Dendritic cell treated with granulocyte-macrophage colony-stimulating factor and Interleukin-4, amounts not matched to agents 40 ng/mL and 50 ng/mL, for 4 days (primary cell): ENCODE data around the gene MEDAG.

Experiments
- H3K27ac Mint-ChIP-seq: one replicate; pipeline ENCODE4 v1.8.0; 2022; ENCODE audit warnings: mild to moderate bottlenecking, mixed read lengths
- H3K27me3 Mint-ChIP-seq: one replicate; pipeline ENCODE4 v1.8.0; 2022; ENCODE audit warnings: mild to moderate bottlenecking, mixed read lengths
- H3K36me3 Mint-ChIP-seq: one replicate; pipeline ENCODE4 v1.8.0; 2022; ENCODE audit warnings: low read depth, mixed read lengths
- H3K4me1 Mint-ChIP-seq: one replicate; pipeline ENCODE4 v1.8.0; 2022; ENCODE audit warnings: low read depth, mixed read lengths
- H3K4me3 Mint-ChIP-seq: one replicate; pipeline ENCODE4 v1.8.0; 2022; ENCODE audit warnings: mild to moderate bottlenecking, moderate library complexity, mixed read lengths
- H3K9me3 Mint-ChIP-seq: one replicate; pipeline ENCODE4 v1.8.0; 2022; ENCODE audit warnings: mixed read lengths
- intact Hi-C: fragments of 100-400 bp; cut with micrococcal nuclease; formaldehyde crosslinking; loops from one replicate; pipeline ENCODE4 v1.15.0; 2022

Gene MEDAG

DNA sequence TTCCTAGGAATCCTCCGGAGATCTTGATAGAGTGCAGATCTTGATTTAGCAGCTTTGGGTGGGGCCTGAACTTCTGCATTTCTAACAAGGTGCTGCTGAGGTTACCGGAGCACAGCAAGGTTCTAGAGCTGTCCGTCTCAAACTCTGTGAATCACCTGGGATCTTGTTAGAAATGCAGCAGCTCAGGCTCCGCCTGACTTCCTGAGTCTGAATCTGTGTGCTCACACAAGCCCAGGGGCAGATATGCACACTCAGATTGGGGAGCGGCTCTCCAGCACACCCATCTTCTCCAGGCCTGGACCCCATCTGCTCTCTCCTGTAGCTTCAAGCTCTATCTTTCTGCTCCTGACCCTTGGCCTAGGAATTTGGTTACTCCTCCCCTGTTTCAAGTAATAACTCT, 22.9 kb downstream of the MEDAG start:
- H3K27ac Mint-ChIP-seq = no peak overlapping the region
- intact Hi-C loops = no loop called here
- peaks cover 26% of the 10 kb centered on the region for H3K27me3 Mint-ChIP-seq
- no peak overlapping the region for H3K4me3 Mint-ChIP-seq
- no peaks in the 10 kb centered on the region for H3K36me3 Mint-ChIP-seq
- no peaks in the 10 kb centered on the region for H3K9me3 Mint-ChIP-seq
- no peaks in the 10 kb centered on the region for H3K4me1 Mint-ChIP-seq

DNA sequence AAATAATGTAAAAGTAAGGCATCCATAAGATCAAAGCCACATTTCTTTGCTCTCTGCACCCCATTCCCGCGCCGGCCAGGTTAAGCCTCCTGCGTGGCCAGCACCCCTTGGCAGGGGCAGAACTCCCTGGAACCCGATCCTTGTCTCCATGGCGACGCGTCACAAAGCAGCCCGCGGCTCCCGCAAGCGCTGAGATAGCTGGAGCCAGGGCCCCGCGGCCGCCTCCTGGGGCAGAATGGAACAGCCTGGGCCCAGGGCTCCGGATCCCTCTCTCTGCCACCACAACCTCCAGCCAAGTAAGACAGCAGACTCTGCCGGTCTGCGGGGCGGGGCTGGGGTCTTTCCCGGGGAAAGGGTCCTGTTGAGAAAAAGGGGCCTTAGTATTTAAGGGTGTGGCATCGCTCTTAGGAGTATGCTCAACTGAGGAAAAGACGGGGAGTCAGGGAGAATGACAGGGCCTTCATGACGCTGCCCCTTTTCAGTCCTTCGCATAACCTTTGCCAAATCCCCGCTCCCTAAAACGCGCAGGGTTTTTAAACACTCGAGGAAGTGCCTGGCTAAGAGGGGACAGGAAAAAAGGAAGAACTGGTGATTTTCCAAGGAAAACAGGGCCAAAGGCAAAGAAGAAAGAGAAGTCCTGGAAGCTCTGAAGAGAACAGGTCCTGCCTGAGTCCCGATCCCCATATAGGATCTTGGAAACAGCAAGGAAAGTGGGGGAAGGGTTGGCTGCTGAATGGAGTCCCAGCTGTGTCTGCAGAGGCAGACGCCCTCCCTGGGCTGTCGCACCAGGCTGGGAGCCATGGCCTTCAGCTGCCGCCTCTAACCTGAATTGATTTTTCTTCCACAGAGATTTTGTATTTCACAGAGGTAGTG, 26.6 kb downstream of the MEDAG start, which contains the start of gene TEX26:
Gene TEX26, plus strand, starts transcription at position 176 of the 873 bp plus-strand sequence. Its CDS starts 60 bp downstream, at position 236.
- Mint-ChIP-seq H3K27me3 (peaks cover 32% of the 10 kb centered on the region), H3K36me3 (no peaks in the 10 kb centered on the region), H3K4me3 (no peak within 1 kb of the TSS), H3K27ac (no peak within 1 kb of the TSS), H3K9me3 (no peaks in the 10 kb centered on the region), H3K4me1 (no peaks in the 10 kb centered on the region)
- intact Hi-C loops = no loop called here

DNA sequence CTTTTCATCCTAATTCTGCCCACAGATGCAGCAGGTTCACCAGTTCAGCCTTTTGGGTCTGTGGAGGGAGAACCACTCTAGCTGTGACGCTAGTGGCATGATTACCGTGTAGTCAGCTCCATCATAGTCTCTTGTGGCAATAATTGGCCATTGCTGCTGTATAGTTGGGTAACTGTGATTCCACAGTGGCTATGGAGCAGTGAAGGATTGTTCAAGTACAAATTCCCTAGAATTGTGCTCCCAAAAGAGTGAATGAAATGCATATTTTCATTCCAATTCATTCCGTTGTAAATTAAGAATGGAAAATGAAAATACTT, 27.2 kb downstream of the MEDAG start:
- Mint-ChIP-seq H3K27ac (no peak overlapping the region), H3K36me3 (no peaks in the 10 kb centered on the region), H3K4me1 (no peaks in the 10 kb centered on the region), H3K9me3 (no peaks in the 10 kb centered on the region), H3K27me3 (peaks cover 32% of the 10 kb centered on the region), H3K4me3 (no peak overlapping the region)
- intact Hi-C loops = no loop called here

DNA sequence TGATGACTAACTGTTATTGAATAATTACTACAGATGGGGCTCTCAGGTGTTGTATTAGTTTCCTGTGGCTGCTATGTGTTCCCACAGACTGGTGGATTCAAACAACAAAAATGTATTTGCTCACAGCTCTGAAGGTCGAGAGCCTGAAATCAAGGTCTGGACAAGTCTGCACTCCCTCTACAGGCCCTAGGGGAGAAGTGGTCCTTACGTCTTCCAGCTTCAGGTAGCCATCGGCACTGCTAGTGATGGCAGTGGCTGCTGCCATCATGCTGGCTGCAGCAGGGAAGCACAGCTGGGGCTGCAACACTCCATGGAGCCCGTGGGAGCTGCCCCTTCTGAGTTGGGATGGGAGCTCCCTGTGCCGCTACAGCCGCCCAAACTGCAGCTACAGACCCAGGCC, 28.3 kb downstream of the MEDAG start:
- peaks cover 30% of the 10 kb centered on the region for H3K27me3 Mint-ChIP-seq
- intact Hi-C loops = no loop called here
- H3K36me3 Mint-ChIP-seq = no peaks in the 10 kb centered on the region
- H3K9me3 Mint-ChIP-seq = no peaks in the 10 kb centered on the region
- H3K27ac Mint-ChIP-seq = no peak overlapping the region
- H3K4me1 Mint-ChIP-seq = no peaks in the 10 kb centered on the region
- H3K4me3 Mint-ChIP-seq = no peak overlapping the region

DNA sequence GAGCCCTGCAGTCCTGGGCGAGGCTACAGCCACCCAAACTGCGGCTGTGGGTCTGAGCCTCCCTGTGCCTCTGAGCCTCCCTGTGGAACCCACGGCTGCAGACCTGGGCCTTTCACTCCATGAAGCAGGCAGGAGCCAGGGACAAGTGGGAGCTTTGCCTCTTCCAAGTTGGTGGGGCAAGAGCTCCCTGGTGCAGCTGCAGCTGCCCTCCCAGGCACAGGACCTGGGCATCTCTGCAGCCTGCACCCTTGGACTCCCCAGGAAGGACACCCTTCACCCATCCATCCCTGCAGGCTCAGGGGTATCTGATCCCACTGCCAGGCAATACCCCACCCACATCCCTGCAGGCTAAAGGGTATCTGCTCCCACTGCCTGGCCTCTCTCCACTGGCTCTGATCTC, 28.7 kb downstream of the MEDAG start:
- H3K4me3 Mint-ChIP-seq = no peak overlapping the region
- no peak overlapping the region for H3K27ac Mint-ChIP-seq
- H3K36me3 Mint-ChIP-seq = no peaks in the 10 kb centered on the region
- H3K4me1 Mint-ChIP-seq = no peaks in the 10 kb centered on the region
- H3K9me3 Mint-ChIP-seq = no peaks in the 10 kb centered on the region
- H3K27me3 Mint-ChIP-seq = peaks cover 30% of the 10 kb centered on the region
- intact Hi-C loops = no loop called here

DNA sequence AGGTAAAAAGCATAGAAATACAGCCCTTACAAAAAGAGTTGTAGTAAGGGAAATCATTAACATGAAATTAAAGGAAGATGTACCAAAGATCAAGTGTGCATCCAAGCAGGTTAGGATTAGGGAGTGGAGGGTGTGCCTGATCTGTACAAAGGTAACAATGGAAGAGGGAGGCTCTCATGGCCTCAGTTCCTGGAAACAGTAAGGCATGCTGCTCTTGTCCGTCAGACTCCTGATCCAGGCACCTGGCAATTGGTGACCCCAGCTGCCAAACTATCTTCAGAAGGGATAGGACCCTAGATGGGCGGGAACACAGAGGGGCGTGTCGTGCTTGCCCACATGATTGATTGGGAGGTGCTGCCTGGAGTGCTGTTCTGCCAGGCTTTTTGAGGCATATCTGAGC, 30.9 kb downstream of the MEDAG start:
- intact Hi-C loops = no loop called here

DNA sequence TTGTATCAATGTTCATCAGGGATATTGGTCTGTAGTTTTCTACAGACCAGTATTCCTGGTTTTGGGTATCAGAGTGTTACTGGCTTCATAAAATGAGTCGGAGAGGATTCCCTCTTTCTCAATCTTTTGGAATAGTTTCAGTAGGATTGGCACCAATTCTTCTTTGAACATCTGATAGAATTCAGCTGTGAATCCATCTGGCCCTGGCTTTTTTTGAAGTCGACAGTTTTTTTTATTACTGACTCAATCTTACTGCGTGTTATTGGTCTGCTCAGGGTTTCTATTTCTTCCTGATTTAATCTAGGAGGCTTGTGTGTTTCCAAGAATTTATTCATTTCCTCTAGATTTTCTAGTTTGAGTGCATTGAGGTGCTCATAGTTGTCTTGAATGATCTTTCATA, 37.8 kb downstream of the MEDAG start:
- Mint-ChIP-seq H3K27ac (no peak overlapping the region), H3K4me3 (no peak overlapping the region), H3K4me1 (no peaks in the 10 kb centered on the region), H3K36me3 (no peaks in the 10 kb centered on the region), H3K9me3 (peaks cover 14% of the 10 kb centered on the region), H3K27me3 (peaks cover 20% of the 10 kb centered on the region)
- intact Hi-C loops = no loop called here

More for the DNA sequence above, 30.9 kb downstream of the MEDAG start:
- H3K36me3 Mint-ChIP-seq = no peaks in the 10 kb centered on the region
- no peak overlapping the region for H3K4me3 Mint-ChIP-seq
- no peaks in the 10 kb centered on the region for H3K4me1 Mint-ChIP-seq
- H3K27ac Mint-ChIP-seq = no peak overlapping the region
- H3K9me3 Mint-ChIP-seq = no peaks in the 10 kb centered on the region
- peaks cover 22% of the 10 kb centered on the region for H3K27me3 Mint-ChIP-seq

DNA sequence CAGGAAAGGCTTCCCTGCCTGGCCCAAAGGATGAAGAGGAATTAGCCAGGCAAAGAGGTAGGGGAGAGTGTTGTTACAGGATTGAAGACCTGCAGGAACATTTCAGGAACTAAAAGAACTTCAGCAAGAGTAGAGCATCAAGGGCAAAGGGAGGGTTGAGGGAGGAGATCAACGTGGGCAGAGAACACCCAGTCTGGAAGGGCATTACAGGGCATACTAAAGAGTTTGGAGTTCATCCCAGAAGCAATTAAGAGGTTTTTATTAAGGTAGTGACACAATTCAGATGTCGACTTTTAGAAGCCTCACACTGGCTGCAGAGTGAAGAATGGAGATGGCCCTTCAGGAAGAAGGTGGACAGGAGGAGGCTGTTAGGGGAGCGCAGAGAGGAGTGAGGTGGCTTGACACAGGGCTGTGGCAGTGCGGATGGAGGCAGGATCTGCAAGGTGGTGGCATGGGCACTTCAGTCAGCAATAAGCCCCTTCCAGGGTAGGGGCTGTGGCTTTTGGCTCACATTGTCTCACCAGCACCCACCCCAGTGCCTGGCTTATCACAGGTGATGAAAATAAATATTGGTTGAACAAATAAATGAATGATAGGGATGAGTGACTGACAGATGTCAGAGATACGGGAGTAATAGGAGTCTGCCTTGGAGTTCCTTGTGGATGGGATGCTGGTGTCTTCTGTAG, 51.3 kb downstream of the MEDAG start:
- Mint-ChIP-seq H3K9me3 (peaks cover 13% of the 10 kb centered on the region), H3K4me3 (no peak overlapping the region), H3K4me1 (no peaks in the 10 kb centered on the region), H3K36me3 (no peaks in the 10 kb centered on the region), H3K27ac (no peak overlapping the region), H3K27me3 (peaks cover 40% of the 10 kb centered on the region)
- intact Hi-C loops = no loop called here

DNA sequence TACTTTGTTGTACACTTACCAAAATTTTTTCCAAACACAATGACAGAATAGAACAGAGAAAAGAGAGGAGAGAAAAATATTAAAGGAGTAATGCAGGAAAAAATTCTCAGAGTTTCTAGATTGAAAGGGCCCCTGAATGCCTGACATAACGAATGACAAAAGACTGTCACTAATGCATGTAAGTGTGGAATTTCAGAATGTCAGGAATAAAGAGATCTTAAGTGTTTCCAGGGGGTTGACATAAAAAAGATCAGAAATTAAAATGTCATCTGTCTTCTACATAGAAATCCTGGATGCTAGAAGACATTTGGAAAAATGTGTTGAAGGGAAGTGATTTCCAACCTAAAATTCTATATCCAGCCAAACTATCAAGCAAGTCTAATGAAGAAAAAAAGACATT, 53.6 kb downstream of the MEDAG start:
- intact Hi-C loops = no loop called here
- Mint-ChIP-seq H3K4me1 (no peaks in the 10 kb centered on the region), H3K27ac (no peak overlapping the region), H3K36me3 (no peaks in the 10 kb centered on the region), H3K4me3 (no peak overlapping the region), H3K9me3 (peaks cover 13% of the 10 kb centered on the region), H3K27me3 (peaks cover 43% of the 10 kb centered on the region)

DNA sequence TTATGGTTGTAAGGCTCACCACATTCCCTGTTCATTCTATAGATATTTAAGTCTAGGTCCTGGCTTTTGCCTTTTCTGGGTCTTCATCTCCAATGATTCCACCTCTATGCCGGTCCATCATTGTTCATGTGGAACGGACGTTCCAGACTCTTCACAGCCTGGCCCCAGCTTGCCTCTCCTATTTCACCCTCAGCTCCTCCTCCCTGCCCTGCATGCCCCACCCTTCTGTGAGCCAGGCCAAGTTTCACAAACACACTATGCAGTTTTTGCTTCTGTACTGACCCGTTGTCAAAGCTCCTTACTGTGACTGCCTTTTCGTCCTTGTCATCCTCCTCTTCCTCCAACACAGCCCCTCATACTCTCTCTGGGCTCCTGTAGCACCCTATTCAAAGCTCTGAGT, 57.7 kb downstream of the MEDAG start:
- intact Hi-C loops = no loop called here
- H3K27me3 Mint-ChIP-seq = peaks cover 38% of the 10 kb centered on the region
- H3K9me3 Mint-ChIP-seq = peaks cover 13% of the 10 kb centered on the region

DNA sequence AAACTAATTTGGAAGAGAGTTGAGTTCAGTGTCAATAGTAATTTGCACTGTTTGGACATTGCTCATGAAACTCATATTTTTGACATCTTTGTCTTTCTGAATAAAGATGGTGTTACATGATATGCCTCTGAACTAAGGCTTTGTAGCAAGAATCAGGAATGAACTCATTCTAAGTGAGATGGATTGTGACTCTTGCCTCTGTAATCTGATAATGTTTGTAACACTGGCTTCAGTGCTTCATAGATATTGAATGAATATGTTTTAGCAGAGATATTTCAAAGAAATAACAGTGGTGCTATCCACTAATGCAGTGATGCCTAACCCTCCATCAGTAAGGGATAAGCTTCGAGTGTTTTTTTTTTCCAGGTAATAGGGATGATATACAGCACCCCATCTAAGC, 59.3 kb downstream of the MEDAG start:
- peaks cover 40% of the 10 kb centered on the region for H3K27me3 Mint-ChIP-seq
- no peak overlapping the region for H3K27ac Mint-ChIP-seq
- H3K4me3 Mint-ChIP-seq = no peak overlapping the region

More for the DNA sequence above, 57.7 kb downstream of the MEDAG start:
- Mint-ChIP-seq H3K27ac (no peak overlapping the region), H3K4me1 (no peaks in the 10 kb centered on the region), H3K36me3 (no peaks in the 10 kb centered on the region), H3K4me3 (no peak overlapping the region)

DNA sequence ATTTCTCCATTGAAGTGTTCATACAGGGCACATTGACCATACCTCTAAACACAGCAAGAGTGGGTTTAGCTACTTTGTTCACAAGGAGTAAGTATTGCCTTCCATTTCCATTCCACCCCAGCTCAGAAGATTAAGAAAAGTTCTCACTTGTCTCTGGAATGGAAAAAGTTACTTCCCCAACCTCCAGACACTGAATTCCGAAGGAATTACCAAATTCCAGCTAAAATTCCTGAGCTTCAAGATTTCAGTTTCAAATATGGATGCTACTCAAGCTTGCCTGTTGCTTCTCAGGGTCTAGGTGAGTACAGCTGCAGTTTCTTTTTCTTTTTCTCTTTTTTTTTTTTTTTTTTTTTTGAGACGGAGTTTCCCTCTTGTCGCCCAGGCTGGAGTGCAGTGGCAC, 60.0 kb downstream of the MEDAG start:
- intact Hi-C loops = no loop called here
- no peak overlapping the region for H3K4me3 Mint-ChIP-seq
- no peaks in the 10 kb centered on the region for H3K4me1 Mint-ChIP-seq
- H3K27me3 Mint-ChIP-seq = peaks cover 40% of the 10 kb centered on the region
- no peaks in the 10 kb centered on the region for H3K9me3 Mint-ChIP-seq
- H3K27ac Mint-ChIP-seq = no peak overlapping the region
- no peaks in the 10 kb centered on the region for H3K36me3 Mint-ChIP-seq

More for the DNA sequence above, 59.3 kb downstream of the MEDAG start:
- intact Hi-C loops = no loop called here
- Mint-ChIP-seq H3K4me1 (no peaks in the 10 kb centered on the region), H3K36me3 (no peaks in the 10 kb centered on the region), H3K9me3 (peaks cover under 1% of the 10 kb centered on the region)

DNA sequence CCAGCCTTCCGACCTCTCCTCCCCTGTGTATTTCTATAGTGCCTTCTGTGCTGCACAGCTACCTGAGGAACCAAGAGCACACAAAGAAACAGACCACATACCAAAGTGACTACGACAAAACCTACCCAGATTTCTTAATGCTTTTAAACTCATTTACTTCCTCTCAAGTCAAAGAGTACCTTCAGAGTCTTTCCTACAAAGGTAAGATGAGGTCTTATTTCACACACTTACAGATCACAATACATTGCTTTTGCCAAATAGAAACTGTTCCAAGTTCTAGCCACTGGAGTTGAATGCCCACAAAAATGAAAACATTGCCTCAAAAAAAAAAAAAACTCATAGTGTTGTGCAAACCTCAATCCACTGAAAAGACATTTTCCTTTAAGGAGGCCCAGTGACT, 62.8 kb downstream of the MEDAG start:
- no peaks in the 10 kb centered on the region for H3K4me1 Mint-ChIP-seq
- no peak overlapping the region for H3K27ac Mint-ChIP-seq
- intact Hi-C loops = no loop called here
- peaks cover 39% of the 10 kb centered on the region for H3K27me3 Mint-ChIP-seq
- no peaks in the 10 kb centered on the region for H3K9me3 Mint-ChIP-seq
- no peak overlapping the region for H3K4me3 Mint-ChIP-seq
- no peaks in the 10 kb centered on the region for H3K36me3 Mint-ChIP-seq

DNA sequence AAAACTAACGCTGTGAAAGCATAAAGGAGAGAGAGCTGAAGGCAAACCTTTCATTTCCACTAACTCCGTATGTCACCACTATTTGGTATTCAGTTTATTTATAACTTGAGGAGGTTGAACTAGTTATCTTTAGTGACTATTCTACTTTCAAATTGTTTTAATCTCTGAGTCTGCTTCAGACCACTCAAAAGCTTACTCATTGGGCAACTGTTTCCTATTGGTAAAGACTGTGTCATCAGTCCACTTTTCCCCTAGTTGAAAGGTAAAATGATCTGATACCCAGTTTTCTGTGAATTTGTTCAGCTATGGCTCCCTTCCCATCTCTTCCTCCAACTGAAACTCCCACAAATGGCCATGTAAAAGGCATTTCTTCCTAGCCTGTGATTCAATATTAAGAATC, 65.5 kb downstream of the MEDAG start:
- no peaks in the 10 kb centered on the region for H3K36me3 Mint-ChIP-seq
- H3K27ac Mint-ChIP-seq = no peak overlapping the region
- no peaks in the 10 kb centered on the region for H3K9me3 Mint-ChIP-seq
- intact Hi-C loops = no loop called here
- H3K4me1 Mint-ChIP-seq = no peaks in the 10 kb centered on the region
- H3K27me3 Mint-ChIP-seq = peaks cover 35% of the 10 kb centered on the region
- no peak overlapping the region for H3K4me3 Mint-ChIP-seq
